Measurements from ENCODE around the gene TMEM184B. TPM values are rescaled to one million over a fixed set of nuclear protein-coding genes. Genes with fewer than 3 reads are reported as not detected.

Gene TMEM184B
- total and polyA plus RNA-seq, 8 donors = 10.0 to 110 (median 34.0) TPM

GRCh38 chr22:38230916-38231315 lies 41.9 kb downstream of the TMEM184B start:
- H3K4me3 ChIP-seq = no peak overlapping the region
- H3K27ac ChIP-seq = peak overlapping the region; percentile 67 to 80 (median 78)
- H3K36me3 ChIP-seq = peaks cover 51 to 91% (median 76%) of the 10 kb centered on the region in 4 donors
- no peaks in the 10 kb centered on the region for H3K27me3 ChIP-seq
- H3K4me1 ChIP-seq = peaks cover 21 to 78% (median 48%) of the 10 kb centered on the region in 4 donors
- intact Hi-C loops (cut with DNase I; ENCODE audit: low total_unique reads) = no loop called here
- no peak for DNase-seq
- no peaks in the 10 kb centered on the region for H3K9me3 ChIP-seq
- WGBS, 5 donors = 70 to 78% (median 74%) methylated on average over 9 of the region's 9 CpGs
- TF ChIP-seq POLR2AphosphoS5 (IDR thresholded peaks at IDR 0.05) (no peak), POLR2A (IDR thresholded peaks at IDR 0.05) (no peak), EP300 (IDR thresholded peaks at IDR 0.05) (no peak), CTCF (IDR thresholded peaks at IDR 0.05) (no peak)

GRCh38 chr22:38230108-38230825 lies 42.5 kb downstream of the TMEM184B start:
- H3K27me3 ChIP-seq = no peaks in the 10 kb centered on the region
- peaks cover 47 to 91% (median 76%) of the 10 kb centered on the region in 4 donors for H3K36me3 ChIP-seq
- H3K9me3 ChIP-seq = no peaks in the 10 kb centered on the region
- intact Hi-C loops (cut with DNase I; ENCODE audit: low total_unique reads) = no loop called here
- TF ChIP-seq POLR2A (IDR thresholded peaks at IDR 0.05) = no peak
- peak in 5 of 7 experiments; percentile 27 to 74 (median 52) for TF ChIP-seq CTCF (IDR thresholded peaks at IDR 0.05)
- TF ChIP-seq POLR2AphosphoS5 (IDR thresholded peaks at IDR 0.05) = peak in 2 of 3 donors; percentile 19 to 77
- no peak for TF ChIP-seq EP300 (IDR thresholded peaks at IDR 0.05)
- peak overlapping the region; percentile 67 to 80 (median 78) for H3K27ac ChIP-seq
- no peak overlapping the region for H3K4me3 ChIP-seq
- peaks cover 20 to 73% (median 45%) of the 10 kb centered on the region in 4 donors for H3K4me1 ChIP-seq
- WGBS, 5 donors = 42 to 57% (median 46%) methylated on average over 10 to 14 of the region's 15 CpGs
- peak; percentile 82 to 91 for DNase-seq

- Histone ChIP-seq H3K27ac (peak overlapping the region; percentile 74 to 90 (median 85)), H3K4me3 (no peak overlapping the region), H3K4me1 (peaks cover 20 to 71% (median 43%) of the 10 kb centered on the region in 4 donors), H3K9me3 (no peaks in the 10 kb centered on the region), H3K27me3 (no peaks in the 10 kb centered on the region), H3K36me3 (peaks cover 48 to 91% (median 76%) of the 10 kb centered on the region in 4 donors)
- WGBS, 5 donors = 36 to 63% (median 46%) methylated on average over 11 to 13 of the region's 14 CpGs
- TF ChIP-seq POLR2AphosphoS5 (IDR thresholded peaks at IDR 0.05) (peak in 2 of 3 donors; percentile 60 to 90), POLR2A (IDR thresholded peaks at IDR 0.05) (no peak)
- DNase-seq = peak; percentile 80 to 88
- intact Hi-C loops (cut with DNase I; ENCODE audit: low total_unique reads) = no loop called here
These were observed 43.7 kb downstream of the TMEM184B start for GRCh38 chr22:38228873-38229740.

GRCh38 chr22:38228326-38228872 lies 44.4 kb downstream of the TMEM184B start:
- H3K27ac ChIP-seq = peak overlapping the region; percentile 74 to 90 (median 85)
- TF ChIP-seq CTCF (IDR thresholded peaks at IDR 0.05) (no peak), EP300 (IDR thresholded peaks at IDR 0.05) (no peak), POLR2A (IDR thresholded peaks at IDR 0.05) (no peak), POLR2AphosphoS5 (IDR thresholded peaks at IDR 0.05) (no peak)
- H3K4me1 ChIP-seq = peaks cover 20 to 71% (median 43%) of the 10 kb centered on the region in 4 donors
- 24 to 48% (median 43%) methylated on average over 2 to 3 of the region's 3 CpGs for WGBS, 5 donors
- H3K4me3 ChIP-seq = no peak overlapping the region
- H3K9me3 ChIP-seq = no peaks in the 10 kb centered on the region
- H3K36me3 ChIP-seq = peaks cover 45 to 91% (median 78%) of the 10 kb centered on the region in 4 donors
- H3K27me3 ChIP-seq = no peaks in the 10 kb centered on the region
- DNase-seq = no peak
- intact Hi-C loops (cut with DNase I; ENCODE audit: low total_unique reads) = no loop called here

Data from stomach (tissue), 9 donors.